NCI-H345 treated with DMSO at 0.1 percent for 48 hours (cell line): ENCODE results near the gene DNPEP.

ENCODE experiments used
- DNase-seq: peaks from one replicate; lab custom pipeline; 2025; ENCODE audit not compliant: unreplicated experiment; lab: John Stamatoyannopoulos, UW

Gene DNPEP

DNA sequence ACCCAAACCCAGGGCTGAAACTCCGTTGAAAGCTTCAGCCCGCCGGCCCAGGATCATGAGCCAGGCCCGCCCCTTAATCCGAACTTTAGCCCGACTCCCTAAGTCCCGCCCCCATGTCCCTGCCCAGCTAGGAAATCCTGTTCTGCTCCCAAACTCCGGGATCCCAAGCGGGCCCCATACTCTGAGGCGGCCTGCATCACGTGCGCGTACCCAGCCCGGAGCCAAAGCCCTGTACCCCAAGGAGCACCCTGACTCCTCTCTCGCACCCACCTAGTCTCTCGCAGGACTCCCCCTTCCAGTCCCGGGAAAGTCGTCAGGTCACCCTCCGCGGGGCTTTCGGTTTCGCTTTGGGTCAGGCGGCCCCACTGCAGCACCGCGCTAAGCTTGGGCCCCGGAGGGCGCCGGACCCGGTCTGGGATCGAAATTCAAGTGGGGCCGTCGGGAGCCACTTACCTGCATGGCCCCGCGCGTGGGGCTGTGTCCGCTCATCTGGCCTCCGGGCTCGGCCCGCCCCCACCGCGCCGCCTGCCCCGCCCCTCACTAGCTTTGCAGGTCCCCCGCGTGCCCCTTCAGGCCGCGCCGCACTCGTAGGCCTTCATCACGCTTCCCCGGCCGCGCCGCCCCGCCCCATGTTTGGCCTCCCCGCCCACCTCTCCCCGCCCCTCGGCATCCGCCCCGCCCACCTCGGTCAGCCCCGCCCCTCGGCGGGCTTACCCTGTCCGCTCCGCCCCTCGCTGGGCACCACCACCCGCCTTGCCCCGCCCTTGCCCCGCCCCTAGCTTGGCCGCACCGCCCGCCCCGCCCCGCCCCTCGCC, at the start of gene DNPEP:
DNPEP (minus strand) TSS at position 607 of the 815 bp plus-strand sequence; CDS start at position 489, 118 bp downstream.
- peak; percentile 80 for DNase-seq

DNA sequence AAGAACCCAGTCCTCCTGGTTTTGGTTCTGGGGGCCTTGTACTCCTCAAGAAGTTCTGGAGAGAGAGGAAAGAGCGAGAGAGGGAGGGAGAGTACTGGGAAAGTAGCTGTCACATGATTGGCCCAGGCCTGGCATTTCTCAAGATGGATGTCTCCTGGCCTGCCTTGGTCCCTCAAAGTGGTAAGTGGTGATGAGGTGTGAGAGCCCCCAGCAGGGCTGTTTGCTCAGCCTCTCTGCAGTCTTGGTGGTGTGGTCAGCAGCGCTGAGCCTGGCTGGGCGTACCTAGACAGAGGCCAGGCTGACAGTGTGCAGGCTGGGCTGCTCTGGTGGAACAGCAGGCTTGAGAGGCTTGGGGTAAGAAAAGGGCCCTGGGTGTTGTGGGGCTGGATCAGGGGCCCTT, 49.4 kb upstream of the DNPEP start:
- no peak for DNase-seq

DNA sequence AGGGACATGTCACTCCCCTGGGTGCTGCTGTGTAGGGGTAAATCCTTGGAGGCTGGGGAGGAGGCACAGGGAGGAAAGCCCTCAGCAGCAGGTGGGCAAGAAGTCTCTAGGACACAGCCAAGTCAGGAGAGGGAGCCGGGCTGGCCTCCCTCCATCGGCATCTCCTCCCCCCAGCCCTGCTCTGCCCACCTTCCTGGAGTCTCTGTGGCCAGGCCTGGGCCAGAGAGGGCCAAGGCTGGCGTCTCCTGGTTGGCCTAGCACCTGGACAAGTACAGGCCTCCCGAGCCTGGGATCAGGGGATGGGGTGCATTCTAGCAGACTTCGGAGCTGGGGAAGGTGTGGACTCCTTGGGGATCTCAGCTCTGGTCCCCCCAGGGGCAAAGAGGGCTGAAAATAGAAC, 48.8 kb upstream of the DNPEP start:
- DNase-seq = no peak

DNA sequence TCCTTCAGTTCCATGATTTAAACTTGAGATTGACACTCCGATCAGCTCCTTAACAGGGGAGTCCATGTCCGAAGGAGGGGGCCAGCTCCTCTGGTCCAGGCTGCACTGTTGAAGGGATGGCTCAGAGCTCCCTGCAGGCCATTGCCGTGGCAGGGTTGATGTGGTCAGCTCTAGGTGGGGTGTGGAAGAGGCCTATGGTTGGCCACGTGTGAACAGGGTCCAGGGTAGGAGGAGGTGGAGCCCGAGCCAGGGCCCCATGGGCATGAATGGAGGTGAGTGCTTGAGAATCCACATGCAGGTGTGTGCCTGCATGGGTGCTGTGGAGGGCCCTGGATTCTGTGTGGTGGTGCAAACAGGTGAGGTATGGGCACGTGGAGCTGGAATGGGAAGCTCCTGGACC, 48.0 kb upstream of the DNPEP start:
- DNase-seq = no peak

DNA sequence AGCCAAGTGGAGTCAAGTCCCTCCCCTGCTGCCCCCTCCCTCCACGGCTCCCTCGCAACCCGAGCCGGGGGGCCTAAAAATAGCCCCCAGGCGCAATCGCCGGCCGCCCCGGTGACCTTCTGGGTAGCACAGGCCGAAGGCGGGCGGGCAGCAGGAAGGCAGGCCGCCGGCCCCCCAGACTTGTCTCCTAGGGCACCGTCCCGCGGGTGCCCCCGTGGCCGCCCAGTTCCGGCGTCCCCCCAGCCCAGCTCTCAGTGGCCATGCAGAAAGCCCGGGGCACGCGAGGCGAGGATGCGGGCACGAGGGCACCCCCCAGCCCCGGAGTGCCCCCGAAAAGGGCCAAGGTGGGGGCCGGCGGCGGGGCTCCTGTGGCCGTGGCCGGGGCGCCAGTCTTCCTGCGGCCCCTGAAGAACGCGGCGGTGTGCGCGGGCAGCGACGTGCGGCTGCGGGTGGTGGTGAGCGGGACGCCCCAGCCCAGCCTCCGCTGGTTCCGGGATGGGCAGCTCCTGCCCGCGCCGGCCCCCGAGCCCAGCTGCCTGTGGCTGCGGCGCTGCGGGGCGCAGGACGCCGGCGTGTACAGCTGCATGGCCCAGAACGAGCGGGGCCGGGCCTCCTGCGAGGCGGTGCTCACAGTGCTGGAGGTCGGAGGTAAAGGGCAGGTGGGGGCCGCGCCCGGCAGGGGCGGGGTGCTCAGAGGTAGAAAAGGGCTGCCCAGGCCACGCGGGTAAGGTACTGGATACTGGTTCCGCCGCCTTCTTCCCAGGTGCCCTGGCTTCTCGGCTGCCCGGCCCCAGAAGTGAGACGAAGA, 47.2 kb upstream of the DNPEP start, which contains the start of gene SPEG:
SPEG (plus strand) TSS at position 126 of the 808 bp plus-strand sequence; CDS start at position 261, 135 bp downstream.
- DNase-seq = no peak

DNA sequence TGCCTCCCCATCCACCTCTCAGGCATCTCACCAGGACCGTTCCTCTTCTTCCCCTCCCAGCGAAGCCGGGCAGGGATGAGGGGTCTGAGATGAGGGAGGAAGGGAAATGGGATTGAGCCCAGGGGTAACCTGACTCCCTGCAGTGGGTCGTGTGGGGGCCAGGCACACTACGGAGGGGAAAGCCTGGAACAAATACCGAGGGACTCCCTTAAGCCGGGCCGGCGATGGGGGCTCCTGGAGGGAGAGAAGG, 46.7 kb upstream of the DNPEP start:
- no peak for DNase-seq

DNA sequence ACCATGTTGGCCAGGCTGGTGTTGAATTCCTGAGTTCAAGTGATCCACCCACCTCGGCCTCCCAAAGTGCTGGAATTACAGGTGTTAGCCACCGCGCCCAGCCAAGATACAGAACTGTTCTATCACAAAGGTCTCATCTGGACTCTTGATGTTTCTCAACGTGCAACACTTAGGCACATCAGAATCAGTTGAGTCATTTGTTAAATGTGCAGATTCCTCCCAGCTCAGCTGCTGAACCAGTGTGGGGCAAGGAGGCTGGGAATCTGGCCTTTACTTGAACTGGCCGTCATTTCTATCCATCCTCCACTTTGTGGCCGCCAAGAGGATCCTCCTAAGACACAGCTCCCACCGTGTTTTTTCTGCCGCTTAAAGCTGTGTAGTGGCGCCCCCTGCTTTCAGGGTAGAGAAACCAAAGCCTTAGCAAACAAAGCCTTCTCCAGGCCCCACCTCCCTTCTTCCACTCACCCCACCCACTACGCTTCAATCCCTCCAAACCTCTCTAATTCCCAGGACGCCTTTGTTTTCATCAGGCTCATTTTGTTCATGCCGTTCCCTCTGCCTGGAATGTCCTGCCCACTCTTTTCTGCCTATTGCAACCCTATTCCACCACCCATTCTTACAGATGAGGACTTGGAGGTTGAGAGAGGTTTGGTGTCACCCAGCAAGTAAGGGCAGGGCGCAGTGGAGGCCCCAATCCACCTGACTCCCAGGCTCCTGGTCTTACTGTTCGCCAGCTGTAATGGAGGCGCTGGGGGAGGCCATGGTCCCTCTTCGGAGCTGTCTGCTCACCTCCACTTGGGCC, 46.2 kb upstream of the DNPEP start:
- no peak for DNase-seq

DNA sequence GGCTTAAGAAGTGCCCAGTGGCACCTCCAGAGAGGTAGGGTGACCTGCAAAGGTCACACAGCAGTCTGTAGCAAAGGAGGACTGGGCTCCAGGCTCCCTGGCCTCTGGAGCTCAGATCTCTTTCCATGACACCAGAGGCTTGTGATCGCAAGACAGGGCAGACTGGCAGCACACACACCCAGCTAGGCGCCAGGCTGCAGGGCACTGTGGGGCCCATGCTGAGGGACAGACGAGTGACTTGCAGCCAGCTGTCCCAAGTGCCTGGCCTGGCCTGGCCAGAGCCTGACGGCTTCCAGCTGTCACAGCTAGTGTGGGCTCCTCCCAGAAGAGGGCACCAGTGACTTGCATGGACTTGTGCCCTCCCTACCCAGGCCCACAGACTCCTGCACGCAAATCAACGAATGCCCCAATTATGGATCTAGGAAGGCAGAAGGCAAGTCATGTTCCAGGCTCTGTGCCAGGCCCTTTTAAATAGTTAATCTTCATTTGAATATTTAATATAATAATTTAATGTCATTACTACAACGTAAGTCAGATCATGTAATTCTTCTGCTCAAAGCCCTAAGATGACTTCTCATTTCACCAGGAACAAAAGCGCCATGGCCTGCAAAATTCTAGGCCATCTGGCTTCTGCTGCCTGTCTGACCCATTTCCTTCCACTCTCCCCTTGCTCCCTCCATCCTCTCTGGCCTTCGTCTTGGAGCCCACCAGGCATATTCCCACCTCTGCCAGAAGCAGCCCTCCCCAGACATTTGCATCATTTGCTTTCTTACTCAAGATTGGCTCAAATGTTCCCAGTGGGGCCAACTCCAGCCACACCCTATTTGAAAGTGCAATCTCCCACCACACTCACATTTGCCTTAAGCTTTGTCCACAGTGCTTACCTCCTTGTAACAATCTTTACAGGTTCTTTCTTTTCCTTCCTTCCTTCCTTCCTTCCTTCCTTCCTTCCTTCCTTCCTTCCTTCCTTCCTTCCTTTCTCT, 43.2 kb upstream of the DNPEP start:
- no peak for DNase-seq

DNA sequence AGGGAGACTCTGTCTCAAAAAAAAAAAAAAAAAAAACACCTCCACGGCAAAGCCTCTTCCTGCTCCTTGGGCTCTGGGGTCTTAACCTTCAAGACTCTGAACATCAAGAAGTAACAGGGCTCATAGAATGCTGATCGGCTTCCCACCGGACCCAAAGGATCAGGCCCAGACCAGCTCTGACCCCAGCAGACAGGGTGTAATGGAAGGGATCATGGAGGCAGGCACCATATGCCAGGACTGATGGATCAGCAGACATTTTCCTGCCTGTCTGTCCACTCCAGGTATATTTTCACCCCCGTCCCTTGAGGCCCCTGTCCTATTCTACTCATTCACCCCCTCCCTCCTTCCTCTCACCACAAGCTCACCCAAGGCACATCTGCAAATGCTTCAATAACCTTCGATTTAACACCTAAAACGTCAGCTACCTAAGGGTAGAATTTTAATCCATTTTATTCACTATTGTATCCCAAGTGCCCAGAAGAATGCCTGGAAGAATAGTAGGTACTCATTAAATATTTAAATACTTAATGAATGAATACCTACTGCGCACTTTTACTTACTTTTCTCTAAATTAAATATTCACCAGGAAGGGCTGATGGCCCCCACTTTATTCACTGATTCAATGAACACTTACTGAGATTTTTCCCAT, 42.4 kb upstream of the DNPEP start:
- no peak for DNase-seq

DNA sequence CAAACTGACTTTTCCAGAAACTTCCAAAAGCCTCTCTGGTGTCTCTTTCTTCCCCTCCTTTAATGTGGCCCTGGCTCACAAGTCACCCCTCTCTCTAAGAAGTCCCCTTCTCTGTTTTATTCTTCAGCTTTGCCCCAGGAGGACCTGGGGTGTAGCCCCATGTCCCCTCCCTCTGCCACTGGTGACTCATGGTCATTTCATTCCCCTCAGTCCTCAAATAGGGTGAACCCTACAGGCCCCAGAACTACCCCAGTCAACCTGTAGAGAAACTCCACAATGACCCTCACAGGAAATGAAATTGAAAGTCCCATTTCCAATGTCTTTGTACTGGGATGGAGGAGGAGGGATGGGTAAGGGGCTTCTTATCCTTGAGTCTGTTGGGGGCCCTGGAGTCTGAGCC, 40.8 kb upstream of the DNPEP start:
- no peak for DNase-seq

DNA sequence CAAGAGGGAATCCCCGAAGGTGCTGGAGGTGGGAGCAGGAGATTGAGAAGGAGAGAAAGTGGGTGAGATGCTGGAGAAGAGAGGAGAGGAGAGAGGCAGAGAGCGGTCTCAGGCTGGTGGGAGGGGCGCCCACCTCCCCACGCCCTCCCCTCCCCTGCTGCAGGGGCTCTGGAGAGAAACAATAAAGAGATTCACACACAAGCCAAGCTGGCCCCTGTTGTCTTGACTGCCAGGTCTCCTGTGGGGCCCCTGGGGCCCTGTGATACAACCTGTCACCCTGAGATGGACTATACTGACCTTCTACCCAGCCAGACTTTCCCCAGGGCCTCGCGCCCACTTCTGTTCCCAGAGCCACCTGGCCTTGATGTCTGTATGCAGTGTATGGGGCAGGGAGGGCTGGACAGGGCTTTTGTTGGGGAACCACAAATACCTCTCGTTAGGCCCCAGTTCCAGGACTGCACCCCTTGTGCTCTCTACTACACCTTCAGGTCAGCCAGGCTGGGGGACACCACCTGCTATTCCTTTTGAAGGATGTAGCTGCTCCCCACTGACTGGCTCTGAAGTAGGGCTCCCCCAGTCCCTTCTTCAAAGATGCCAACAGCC, 38.9 kb upstream of the DNPEP start:
- no peak for DNase-seq

DNA sequence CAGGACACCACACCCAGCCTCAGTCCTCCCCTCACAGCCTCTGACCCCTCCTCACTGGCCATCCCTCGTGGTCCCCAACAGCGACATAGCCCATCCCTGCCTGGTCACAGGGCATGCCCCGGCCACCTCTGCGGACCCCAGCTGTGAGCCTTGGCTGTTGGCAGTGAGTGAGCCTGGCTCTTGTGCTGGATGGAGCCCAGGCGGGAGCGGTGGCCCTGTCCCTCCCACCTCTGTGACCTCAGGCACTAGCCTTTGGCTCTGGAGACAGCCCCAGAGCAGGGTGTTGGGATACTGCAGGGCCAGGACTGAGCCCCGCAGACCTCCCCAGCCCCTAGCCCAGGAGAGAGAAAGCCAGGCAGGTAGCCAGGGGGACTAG, 38.3 kb upstream of the DNPEP start:
- DNase-seq = no peak

DNA sequence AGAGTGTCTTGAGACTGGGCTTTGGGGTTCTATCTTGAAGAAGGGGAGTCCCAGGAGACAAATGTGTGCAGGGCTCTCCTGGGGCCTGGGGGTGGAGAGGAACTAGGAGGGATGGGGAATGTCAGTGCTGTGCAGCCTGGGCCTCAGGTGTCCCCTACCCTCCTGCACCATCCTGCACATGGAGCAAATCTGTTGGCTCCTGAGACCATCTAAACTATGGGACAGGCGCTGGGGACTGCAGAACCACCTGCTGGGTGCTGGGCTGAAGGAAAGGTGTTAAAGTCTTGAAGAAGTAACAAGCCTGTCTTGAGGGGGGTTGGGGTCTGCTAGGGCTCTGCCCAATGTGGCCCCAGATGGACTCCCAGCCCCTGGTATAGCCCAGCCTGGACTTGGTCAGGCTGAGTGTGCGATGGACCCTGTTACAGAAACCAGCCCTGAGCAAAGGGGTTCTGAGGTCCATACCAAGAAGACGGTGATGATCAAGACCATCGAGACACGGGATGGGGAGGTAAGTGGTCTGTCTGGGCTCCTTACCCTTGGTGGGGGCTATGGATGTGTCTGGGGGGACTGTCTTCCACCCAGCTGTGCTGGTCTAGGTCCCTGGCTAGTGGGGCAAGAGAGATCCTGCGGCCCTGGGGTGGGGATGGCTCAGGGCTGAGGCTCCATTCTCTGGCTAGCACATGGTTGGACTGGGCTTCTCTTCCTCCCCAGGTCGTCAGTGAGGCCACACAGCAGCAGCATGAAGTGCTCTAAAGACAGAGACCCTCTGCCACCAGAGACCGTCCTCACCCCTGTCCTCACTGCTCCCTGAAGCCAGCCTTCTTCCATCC, 37.7 kb upstream of the DNPEP start:
- no peak for DNase-seq

DNA sequence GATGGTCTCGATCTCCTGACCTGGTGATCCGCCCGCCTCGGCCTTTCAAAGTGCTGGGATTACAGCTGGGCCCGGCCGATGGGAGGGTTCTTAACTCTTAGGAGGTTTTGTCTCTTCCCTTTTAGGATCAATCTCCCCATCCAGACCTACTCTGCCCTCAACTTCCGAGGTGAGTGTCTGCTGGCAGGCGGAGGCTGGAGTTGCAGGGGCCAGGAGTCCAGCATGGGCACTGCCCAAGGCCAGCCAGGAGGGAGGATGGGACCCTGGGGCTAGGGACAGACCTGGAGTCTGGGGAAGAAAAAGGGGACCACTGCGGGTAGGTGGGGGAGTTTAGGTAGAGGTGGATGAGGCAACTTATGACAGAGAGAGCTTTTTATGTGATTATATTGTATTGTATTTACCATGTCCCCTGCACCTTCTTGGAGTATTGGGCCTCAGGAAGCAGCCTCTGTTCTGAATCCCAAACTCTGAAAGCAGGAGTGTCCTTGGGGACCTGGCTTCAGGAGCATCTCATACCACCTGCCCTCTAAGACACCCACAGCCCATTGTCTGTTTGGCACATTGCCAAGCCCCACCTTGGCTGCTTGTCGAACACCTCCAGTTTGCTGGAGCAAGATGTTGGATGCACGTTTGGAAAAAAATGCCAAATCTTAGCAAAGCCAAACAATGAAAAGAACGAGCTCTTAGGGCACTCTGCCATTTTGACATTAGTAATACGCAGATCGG, 36.1 kb upstream of the DNPEP start:
- DNase-seq = no peak

DNA sequence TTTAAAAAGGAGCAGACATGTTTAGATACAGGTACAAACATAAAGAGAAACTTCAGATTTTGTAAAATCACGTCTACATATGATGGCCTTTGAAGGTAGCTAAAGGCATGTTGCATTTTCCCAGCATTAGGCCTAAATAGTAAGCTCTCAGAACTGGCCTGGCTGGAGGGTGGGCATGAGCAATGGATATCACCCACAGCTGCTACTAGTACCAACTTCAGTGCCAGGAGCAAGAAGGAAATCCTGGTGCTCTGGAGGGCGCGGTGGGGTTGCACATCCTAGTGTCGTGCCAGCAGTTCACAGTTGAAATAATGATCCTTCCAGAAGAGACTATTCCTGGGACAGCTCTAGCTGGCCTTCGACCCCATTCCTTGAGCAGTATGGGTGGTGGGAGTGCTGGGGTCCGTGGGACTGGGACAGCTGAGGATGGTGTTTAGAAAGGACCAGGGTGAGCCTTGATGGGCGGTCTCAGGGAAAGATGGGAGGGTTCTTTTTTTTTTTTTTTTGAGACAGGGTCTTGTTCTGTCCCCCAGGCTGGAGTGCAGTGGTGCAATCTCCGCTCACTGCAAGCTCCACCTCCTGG, 35.3 kb upstream of the DNPEP start:
- DNase-seq = no peak

DNA sequence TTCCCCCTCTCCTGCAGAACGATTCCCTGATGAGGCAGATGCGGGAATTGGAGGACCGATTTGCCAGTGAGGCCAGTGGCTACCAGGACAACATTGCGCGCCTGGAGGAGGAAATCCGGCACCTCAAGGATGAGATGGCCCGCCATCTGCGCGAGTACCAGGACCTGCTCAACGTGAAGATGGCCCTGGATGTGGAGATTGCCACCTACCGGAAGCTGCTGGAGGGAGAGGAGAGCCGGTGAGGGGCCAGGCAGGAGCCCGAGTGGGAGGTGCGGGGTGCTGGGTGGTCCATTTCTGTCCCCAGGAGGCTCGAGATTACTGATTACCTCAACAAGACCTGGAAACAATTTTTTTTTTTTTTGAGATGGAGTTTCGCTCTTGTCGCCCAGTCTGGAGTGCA, 33.6 kb upstream of the DNPEP start:
- no peak for DNase-seq

DNA sequence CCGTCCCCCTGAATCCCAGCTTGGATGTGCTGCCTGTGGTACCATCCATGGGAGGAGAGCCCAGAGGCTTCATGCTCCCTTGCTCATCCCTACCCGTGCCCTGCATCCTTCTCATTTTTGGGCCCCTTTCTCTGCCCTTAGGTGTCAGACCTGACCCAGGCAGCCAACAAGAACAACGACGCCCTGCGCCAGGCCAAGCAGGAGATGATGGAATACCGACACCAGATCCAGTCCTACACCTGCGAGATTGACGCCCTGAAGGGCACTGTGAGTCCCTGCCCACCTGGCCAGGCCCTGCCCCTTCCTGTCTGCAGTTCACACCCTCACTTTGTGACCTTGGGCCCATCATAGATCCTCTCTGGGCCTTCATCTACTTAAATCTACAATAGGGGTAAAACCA, 33.0 kb upstream of the DNPEP start:
- no peak for DNase-seq
